ENCODE data around the gene PARD6G.

GRCh38 chr18:80245781-80246444, 1.4 kb downstream of the PARD6G start:
- TF ChIP-seq CERS6 (CRISPR knock-in tag; IDR thresholded peaks at IDR 0.05): no peak
- no peak for TF ChIP-seq CTCF (CRISPR knock-in tag; IDR thresholded peaks at IDR 0.05)
- no peak for TF ChIP-seq RFX5 (IDR thresholded peaks at IDR 0.05; ENCODE audit: low read depth, low read length)

All from HepG2 (cell line).